ENCODE data around the gene CCNDBP1.

CCNDBP1 gene

GRCh38 chr15:43242616-43243015 lies 57.4 kb downstream of the CCNDBP1 start:
- Histone ChIP-seq H3K27ac (ENCODE audit: low read depth in 2 of 2, low read length in 2 of 2) (no peak overlapping the region), H3K36me3 (ENCODE audit: control insufficient read depth in 2 of 2, insufficient read depth in 2 of 2, low read length in 2 of 2) (no peaks in the 10 kb centered on the region), H3K4me1 (ENCODE audit: control insufficient read depth in 2 of 2, insufficient read depth in 2 of 2, low read length in 2 of 2) (no peaks in the 10 kb centered on the region), H3K4me3 (ENCODE audit: low read length in 2 of 2) (no peak overlapping the region), H3K9ac (ENCODE audit: low read depth in 1 of 2, low read length in 2 of 2) (no peak overlapping the region), H3K9me3 (ENCODE audit: control insufficient read depth in 2 of 2, low read length in 2 of 2) (no peaks in the 10 kb centered on the region), H3K27me3 (ENCODE audit: control insufficient read depth in 2 of 2, insufficient read depth in 2 of 2, low read length in 2 of 2) (no peaks in the 10 kb centered on the region)

DNA sequence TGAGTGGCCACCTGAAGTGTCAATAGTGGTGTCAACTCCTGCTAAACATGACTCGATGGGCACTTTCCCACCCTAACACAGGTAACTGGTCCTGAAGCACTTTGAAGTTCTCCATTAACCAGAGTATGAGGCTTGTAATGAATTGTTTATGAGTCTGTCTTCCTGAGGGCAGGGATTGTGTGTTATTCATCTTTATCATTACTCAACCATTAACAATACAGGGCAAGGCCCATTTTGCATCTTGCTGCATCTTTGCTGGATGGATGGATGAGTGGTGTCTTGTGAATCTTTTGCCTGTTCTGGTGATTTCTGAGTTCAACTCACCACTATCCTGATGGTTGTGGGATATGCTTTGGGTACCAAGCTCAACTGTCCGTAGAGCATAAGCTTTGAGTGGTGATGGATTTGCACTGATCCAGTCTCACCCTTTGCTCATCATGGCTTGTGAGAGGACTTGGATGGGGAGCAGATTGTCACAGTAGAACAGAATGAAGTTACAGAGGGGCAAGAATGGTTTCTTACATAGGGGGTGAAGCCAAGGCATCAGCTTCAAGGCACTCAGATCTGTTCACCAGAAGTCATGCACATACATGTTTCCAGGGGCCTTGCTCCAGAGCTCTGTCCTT lies 57.9 kb downstream of the CCNDBP1 start:
- H3K9me3 ChIP-seq (ENCODE audit: control insufficient read depth in 2 of 2, low read length in 2 of 2) = no peaks in the 10 kb centered on the region
- no peaks in the 10 kb centered on the region for H3K27me3 ChIP-seq (ENCODE audit: control insufficient read depth in 2 of 2, insufficient read depth in 2 of 2, low read length in 2 of 2)
- H3K9ac ChIP-seq (ENCODE audit: low read depth in 1 of 2, low read length in 2 of 2) = no peak overlapping the region
- H3K36me3 ChIP-seq (ENCODE audit: control insufficient read depth in 2 of 2, insufficient read depth in 2 of 2, low read length in 2 of 2) = no peaks in the 10 kb centered on the region
- H3K27ac ChIP-seq (ENCODE audit: low read depth in 2 of 2, low read length in 2 of 2) = no peak overlapping the region
- no peak overlapping the region for H3K4me3 ChIP-seq (ENCODE audit: low read length in 2 of 2)
- no peaks in the 10 kb centered on the region for H3K4me1 ChIP-seq (ENCODE audit: control insufficient read depth in 2 of 2, insufficient read depth in 2 of 2, low read length in 2 of 2)

GRCh38 chr15:43244092-43244491 lies 58.9 kb downstream of the CCNDBP1 start:
- Histone ChIP-seq H3K4me3 (ENCODE audit: low read length in 2 of 2) (no peak overlapping the region), H3K4me1 (ENCODE audit: control insufficient read depth in 2 of 2, insufficient read depth in 2 of 2, low read length in 2 of 2) (no peaks in the 10 kb centered on the region), H3K27ac (ENCODE audit: low read depth in 2 of 2, low read length in 2 of 2) (no peak overlapping the region), H3K9ac (ENCODE audit: low read depth in 1 of 2, low read length in 2 of 2) (no peak overlapping the region), H3K36me3 (ENCODE audit: control insufficient read depth in 2 of 2, insufficient read depth in 2 of 2, low read length in 2 of 2) (no peaks in the 10 kb centered on the region), H3K27me3 (ENCODE audit: control insufficient read depth in 2 of 2, insufficient read depth in 2 of 2, low read length in 2 of 2) (no peaks in the 10 kb centered on the region), H3K9me3 (ENCODE audit: control insufficient read depth in 2 of 2, low read length in 2 of 2) (no peaks in the 10 kb centered on the region)

GRCh38 chr15:43246261-43246774 lies 61.1 kb downstream of the CCNDBP1 start:
- no peaks in the 10 kb centered on the region for H3K4me1 ChIP-seq (ENCODE audit: control insufficient read depth in 2 of 2, insufficient read depth in 2 of 2, low read length in 2 of 2)
- H3K4me3 ChIP-seq (ENCODE audit: low read length in 2 of 2) = no peak overlapping the region
- H3K27ac ChIP-seq (ENCODE audit: low read depth in 2 of 2, low read length in 2 of 2) = no peak overlapping the region
- H3K9ac ChIP-seq (ENCODE audit: low read depth in 1 of 2, low read length in 2 of 2) = no peak overlapping the region
- H3K9me3 ChIP-seq (ENCODE audit: control insufficient read depth in 2 of 2, low read length in 2 of 2) = no peaks in the 10 kb centered on the region
- no peaks in the 10 kb centered on the region for H3K27me3 ChIP-seq (ENCODE audit: control insufficient read depth in 2 of 2, insufficient read depth in 2 of 2, low read length in 2 of 2)
- no peaks in the 10 kb centered on the region for H3K36me3 ChIP-seq (ENCODE audit: control insufficient read depth in 2 of 2, insufficient read depth in 2 of 2, low read length in 2 of 2)
